GM20431 (cell line): ENCODE data around the gene PRSS57.
"Not testable (repeated sequence)": the region's sequence is repeated elsewhere in the genome, so short reads cannot be mapped to it uniquely, and the experiment has no call there.

Experiments used
- in situ Hi-C: fragments of 300-500 bp; cut with MseI, MboI; formaldehyde crosslinking; loops from one replicate; pipeline ENCODE4 v1.15.0; 2020; ENCODE audit warnings: low sequenced_read_pairs; ENCODE audit not compliant: unreplicated experiment

PRSS57 gene

DNA sequence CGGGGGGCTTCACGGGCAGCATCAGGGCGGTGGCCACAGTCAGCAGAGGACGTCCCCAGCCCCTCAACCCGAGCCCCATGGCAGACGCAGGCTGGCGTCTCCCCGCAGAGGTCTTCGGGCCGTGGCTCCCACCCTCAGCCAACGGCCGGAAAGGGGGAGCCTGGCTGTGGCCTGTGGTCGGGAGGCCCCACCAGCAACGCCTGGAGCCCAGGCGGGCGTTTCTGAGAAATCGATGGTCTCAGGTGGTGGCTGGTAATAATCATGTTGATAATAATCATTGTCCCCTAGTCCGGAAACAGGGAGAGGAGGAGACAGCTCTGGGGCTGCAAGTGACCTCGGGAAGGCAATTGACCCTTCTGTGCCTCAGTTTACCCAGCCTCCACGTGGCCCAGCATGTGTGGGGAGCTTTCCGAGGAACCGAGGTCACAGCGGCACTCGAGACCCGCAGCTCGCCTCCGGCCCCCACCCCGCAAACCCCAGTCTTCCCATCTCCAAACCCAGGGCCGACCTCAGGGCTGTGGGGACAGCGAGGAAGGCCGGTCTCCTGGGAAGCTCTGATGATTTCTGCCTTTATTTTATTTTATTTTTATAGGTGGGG is at the start of gene PRSS57:
Gene PRSS57 (minus strand): TSS at position 101 of the 598 bp plus-strand sequence. CDS start 22 bp downstream, at position 79.
- in situ Hi-C loops: no loop called here

GRCh38 chr19:743168-743687 is 48.0 kb upstream of the PRSS57 start:
- in situ Hi-C loops: no loop called here

DNA sequence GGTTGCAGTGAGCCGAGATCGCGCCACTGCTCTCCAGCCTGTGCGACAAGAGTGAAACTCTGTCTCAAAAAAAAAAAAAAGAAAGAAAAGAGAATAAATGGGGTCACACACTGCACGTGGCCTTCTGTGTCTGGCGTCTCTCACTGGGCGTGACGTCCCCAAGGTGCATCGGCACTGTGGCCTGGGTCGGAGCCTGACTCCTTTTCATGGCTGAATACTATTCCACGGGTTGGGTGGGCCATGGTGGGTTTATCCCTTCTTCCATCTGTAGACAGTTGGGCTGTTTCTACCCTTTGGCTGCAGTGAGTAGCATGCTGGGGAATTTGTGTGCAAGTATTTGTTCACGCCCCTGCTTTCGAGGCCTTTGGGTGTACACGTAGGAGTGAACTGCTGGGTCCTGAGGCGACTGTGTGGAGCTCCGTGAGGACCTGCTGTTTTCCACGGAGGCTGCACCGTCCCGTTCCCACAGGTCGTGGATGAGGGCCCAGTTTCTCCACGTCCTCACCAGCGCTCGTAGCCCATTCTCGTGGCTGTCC is 47.4 kb upstream of the PRSS57 start:
- in situ Hi-C loops: no loop called here

GRCh38 chr19:741506-742131 is 46.4 kb upstream of the PRSS57 start:
- in situ Hi-C loops: no loop called here

DNA sequence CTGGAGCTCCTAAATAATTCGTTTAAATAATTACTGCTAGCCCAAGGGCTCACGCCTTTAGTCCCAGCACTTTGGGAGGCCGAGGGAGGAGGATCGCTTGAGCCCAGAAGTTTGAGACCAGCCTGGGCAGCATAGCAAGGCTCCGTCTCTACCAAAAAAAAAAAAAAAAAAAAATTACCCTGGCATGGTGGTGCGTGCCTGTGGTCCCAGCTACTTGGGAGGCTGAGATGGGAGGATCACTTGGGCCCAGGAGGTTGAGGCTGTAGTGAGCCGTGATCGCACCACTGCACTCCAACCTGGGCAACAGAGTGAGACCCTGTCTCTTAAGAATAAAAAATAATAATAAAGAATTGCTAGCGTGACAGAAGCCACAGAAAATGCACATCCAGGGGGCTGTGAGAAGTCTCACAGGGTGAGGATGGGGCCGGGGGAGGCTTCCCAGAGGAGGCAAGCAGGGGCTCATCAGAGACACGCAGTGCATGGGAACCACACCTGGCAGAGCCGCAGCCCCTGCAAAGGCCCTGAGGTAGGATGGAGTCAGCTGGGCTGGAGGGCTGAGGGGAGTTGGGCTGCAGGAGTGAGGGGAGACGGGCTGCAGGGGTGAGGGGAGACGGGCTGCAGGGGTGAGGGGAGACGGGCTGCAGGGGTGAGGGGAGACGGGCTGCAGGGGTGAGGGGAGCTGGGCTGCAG is 45.7 kb upstream of the PRSS57 start:
- in situ Hi-C loops: not testable (repeated sequence)

DNA sequence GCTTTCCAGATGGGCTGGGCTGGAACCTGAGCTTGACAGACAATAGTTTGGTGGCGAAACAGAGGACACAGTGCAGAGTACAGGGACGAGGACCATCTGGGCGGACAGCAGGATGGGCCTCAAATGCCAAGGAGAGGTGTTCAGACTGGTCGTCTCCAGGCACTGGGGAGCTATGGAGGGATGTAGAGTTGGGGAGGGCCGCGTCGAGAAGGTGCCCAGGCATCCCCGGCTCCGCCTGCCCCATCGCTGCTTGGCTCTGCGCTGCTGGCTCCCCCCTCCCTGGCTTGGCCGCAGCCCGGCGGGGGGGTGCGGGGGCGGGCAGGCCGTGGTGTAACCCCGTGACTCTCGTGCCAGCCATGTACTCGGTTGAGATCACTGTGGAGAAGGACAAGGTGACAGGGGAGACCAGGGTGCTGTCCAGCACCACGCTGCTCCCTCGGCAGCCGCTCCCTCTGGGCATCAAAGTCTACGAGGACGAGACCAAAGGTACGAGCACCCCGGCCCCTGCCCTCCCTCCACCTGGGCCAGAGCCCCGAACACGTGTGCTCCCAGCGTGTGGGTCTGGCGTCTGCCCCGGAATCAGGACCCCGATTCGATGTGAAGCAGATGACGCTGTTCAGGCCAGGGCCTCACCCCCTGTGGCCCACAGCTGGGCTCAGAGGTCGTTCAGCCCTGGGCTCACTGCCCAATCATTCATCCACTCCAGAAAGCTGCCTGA is 44.9 kb upstream of the PRSS57 start:
- in situ Hi-C loops: loop anchor here (10.0 kb wide), 1 partner anchor 75 kb away; the partner anchor contains the start of gene RNF126

GRCh38 chr19:738509-739128 is 43.4 kb upstream of the PRSS57 start:
- in situ Hi-C loops: loop anchor here (10.0 kb wide), 1 partner anchor 74 kb away; the partner anchor contains the start of gene RNF126

GRCh38 chr19:737591-738093 is 42.4 kb upstream of the PRSS57 start:
- in situ Hi-C loops: loop anchor here (10.0 kb wide), 1 partner anchor 73 kb away; the partner anchor contains the start of gene RNF126

DNA sequence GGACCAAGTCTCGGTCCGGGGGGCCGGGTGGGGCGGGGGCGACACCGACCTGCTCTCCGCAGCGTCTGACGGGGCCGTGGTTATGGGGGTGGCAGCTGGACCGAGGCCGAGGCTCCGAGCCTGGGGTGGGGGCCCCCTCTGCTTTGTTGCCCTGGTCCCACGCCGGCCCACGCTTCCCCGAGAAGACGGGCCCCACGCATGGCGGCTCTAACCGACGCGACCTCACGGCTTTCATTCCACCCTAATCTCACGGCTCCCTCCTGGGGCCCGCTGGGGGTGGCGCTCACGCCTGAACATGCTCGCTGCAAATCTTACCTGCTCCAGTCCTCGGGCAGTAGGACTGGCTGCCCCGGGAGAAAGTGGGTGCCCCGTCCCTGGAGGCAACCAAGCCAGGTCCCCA is 40.9 kb upstream of the PRSS57 start:
- in situ Hi-C loops: loop anchor here (10.0 kb wide), 1 partner anchor 71 kb away; the partner anchor contains the start of gene RNF126

- in situ Hi-C loops: loop anchor here (10.0 kb wide), 1 partner anchor 70 kb away; the partner anchor contains the start of gene RNF126
Measured at GRCh38 chr19:734716-735115, 39.5 kb upstream of the PRSS57 start.

DNA sequence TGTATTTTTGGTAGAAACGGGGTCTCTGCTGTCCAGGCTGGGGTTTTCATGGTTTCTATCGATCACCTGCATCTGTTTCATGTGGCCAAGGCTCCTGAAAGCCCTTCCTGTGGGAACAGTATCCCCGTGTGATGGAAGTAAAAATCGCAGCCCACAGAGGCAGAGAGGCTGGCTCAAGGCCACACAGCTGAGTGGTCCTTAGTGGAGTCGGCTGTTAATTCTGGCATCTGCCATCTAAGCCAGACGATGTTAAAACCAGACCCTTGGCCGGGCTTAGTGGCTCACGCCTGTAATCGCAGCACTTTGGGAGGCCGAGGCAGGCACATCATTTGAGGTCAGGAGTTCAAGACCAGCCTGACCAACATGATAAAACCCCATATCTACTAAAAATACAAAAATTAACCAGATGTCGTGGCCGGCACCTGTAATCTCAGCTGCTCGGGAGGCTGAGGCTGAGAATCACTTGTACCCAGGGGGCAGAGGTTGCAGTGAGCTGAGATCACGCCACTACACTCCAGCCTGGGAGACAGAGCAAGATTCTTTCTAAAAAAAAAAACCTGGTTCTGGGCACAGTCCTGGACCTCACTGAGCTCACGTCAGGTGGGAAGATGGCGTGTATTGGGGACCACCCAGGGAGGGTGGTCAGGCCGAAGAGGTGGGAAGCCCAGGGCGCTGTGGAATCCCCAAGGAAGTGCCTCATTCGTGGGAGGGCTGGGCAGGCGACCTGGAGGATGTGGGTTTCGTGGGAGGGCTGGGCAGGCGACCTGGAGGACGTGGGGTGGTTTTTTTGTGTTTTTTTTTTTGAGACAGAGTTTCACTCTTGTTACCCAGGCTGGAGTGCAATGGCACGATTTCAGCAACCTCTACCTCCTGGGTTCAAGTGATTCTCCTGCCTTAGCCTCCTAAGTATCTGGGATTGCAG is 37.2 kb upstream of the PRSS57 start:
- in situ Hi-C loops: loop anchor here (10.0 kb wide), 1 partner anchor 68 kb away; the partner anchor contains the start of gene RNF126

GRCh38 chr19:731000-731399 is 35.7 kb upstream of the PRSS57 start:
- in situ Hi-C loops: loop anchor here (10.0 kb wide), 1 partner anchor 66 kb away; the partner anchor contains the start of gene RNF126

DNA sequence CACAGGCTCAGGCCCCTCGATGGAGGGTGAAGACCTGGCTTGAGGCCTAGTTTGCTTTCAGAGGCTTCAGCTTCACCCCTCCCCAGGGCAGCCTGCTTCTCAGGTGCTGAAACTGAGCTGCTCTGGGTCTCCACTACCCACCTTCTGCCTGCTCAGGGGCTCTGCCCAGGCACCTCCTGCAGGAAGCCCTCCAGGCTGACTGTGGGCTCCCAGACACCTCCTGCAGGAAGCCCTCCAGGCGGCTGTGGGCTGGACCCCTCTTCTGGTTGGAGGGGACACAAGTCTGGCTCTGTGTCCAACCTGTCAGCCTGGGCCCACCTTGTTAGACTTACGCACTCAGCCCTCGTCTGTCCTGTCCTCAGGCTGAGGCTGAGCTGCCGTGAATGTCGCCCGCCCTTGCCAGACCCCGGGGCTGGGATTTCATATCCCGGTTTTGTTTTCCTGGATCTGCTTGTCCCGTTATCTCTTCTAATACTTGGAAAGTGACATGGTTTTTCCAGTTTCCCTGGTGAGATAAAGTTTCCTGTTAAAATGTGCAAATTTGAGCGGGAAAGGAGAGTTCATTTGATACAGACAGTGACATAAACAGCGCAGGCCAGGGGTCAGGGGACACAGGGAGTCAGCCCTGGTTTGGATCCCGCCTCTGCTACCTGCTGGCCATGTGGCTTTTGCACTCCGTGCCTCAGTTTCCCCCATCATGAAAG is 34.9 kb upstream of the PRSS57 start:
- in situ Hi-C loops: loop anchor here (10.0 kb wide), 1 partner anchor 65 kb away; the partner anchor contains the start of gene RNF126

DNA sequence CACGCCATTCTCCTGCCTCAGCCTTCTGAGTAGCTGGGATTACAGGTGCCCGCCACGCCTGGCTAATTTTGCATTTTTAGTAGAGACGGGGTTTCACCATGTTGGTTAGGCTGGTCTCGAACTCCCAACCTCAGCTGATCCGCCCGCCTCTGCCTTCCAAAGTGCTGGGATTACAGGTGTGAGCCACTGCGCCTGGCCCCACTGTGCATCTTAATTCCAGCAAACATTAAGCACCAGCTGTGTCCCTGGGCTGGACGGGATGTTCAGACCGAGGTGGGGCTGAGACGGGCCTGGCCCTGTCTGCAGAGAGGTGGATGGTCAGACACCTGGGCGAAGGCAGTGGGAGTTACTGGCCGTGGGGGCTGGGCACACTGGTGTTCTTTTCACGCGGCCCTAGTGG is 34.3 kb upstream of the PRSS57 start:
- in situ Hi-C loops: not testable (repeated sequence)

DNA sequence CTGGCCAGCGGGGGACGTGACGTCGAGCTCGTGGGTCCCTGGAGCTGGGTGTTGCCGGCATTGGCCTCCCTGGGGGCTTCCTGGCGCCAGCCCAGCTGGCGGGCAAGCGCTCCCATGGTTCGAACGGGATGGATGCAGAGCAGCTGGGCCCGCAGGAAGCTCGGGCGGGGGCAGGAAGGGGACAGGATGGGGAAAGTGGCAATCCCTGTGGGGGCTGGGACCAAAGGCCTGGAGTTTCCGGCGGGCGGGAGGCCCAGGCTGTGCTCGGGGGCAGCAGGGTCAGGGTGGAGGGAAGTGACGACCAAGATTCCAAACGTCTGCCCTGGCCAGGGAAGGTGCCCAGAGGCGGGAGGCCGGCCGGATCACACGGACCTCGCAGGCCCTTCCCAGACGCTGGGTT is 32.8 kb upstream of the PRSS57 start:
- in situ Hi-C loops: no loop called here

DNA sequence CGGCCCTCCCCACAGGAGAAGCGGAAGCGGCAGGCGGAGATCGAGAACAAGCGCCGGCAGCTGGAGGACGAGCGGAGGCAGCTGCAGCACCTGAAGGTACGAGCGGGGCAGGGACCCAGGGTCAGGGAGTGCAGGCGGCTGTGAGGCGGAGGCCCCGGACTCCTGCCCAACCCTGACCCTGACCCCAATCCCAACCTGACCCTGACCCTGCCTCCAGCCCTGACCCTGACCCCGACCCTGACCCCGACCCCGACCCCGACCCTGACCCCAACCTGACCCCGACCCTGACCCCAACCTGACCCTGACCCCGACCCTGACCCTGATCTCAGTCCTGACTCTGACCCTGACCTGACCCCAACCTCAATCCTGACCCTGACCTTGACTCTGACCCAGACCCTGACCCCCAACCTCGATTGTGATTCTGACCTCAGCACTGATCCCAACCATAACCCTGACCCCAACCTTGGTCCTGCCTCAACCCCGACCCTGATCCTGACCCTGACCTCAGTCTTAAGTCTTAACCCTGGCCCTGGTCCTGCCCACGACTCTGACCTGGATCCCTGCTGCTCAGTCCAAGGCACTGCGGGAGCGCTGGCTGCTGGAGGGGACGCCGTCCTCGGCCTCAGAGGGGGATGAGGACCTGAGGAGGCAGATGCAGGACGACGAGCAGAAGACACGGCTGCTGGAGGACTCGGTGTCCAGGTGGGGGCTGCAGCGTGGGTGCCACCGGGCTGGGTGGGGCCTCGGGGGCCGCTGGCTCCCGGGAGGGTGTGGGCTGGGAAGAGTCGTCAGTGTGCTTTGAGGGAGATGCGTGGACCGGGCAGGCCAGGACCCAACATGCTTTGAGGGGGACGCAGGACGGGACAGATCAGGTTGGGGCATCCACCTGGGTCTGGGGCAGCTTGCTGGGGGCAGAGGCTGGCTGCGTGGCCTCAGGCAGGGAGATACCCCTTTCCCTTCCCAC is 32.0 kb upstream of the PRSS57 start:
- in situ Hi-C loops: no loop called here
